Measurements from ENCODE around the gene CHIT1. TPM values are rescaled to one million over a fixed set of nuclear protein-coding genes. Genes with fewer than 3 reads are reported as not detected.

The CHIT1 gene
- total and polyA plus RNA-seq, 9 of the 15 experiments (the other 6 are each of a cell fraction or from before 2014, with no cell fraction given) = not detected

DNA sequence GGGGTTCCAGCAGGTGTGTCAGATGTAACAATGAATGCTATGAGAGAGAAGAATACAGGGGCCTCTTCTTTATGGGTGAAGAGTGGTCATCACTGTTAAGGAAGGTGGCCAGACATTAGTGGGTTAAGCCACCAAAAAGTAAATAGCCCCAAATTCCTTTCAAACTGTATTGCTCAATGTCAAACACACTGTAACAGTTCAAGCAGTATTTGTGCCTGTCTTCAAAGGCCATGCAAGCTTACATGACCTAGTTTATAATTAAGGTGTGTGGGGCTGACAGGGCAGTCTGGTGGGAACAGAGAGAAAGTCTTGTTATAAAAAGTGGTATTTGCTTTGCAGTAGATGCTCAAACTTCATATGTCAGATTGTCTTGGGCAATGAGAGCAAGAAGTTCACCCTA, 18.5 kb downstream of the CHIT1 start:
- no peaks in the 10 kb centered on the region for H3K4me1 ChIP-seq (replicated peaks in 1 of 2; ENCODE audit: control insufficient read depth in 2 of 2, insufficient read depth in 2 of 2, low read length in 2 of 2)
- ChIA-PET POLR2A (interaction anchor here (1.0 kb wide), 1 partner anchor 17 kb away, joined by 3 read pairs; no protein-coding TSS in a partner anchor), CTCF (ENCODE audit: low intra/inter-chr PET ratio) (no interaction called here)
- no peaks in the 10 kb centered on the region for H3K36me3 ChIP-seq (ENCODE audit: control insufficient read depth, insufficient read depth, low read length)
- no peak overlapping the region for H3K9ac ChIP-seq (ENCODE audit: insufficient read depth in 1 of 2, low read depth in 2 of 2, low read length in 2 of 2)
- TF ChIP-seq CEBPB (tag; IDR thresholded peaks at IDR 0.05) = peak; percentile 10; the same call in 1 of the 2 replicates
- TF ChIP-seq, protein P1, sequence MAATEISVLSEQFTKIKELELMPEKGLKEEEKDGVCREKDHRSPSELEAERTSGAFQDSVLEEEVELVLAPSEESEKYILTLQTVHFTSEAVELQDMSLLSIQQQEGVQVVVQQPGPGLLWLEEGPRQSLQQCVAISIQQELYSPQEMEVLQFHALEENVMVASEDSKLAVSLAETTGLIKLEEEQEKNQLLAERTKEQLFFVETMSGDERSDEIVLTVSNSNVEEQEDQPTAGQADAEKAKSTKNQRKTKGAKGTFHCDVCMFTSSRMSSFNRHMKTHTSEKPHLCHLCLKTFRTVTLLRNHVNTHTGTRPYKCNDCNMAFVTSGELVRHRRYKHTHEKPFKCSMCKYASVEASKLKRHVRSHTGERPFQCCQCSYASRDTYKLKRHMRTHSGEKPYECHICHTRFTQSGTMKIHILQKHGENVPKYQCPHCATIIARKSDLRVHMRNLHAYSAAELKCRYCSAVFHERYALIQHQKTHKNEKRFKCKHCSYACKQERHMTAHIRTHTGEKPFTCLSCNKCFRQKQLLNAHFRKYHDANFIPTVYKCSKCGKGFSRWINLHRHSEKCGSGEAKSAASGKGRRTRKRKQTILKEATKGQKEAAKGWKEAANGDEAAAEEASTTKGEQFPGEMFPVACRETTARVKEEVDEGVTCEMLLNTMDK (IDR thresholded peaks at IDR 0.05; ENCODE audit: borderline replicate concordance, insufficient read depth, low read depth, low read length, poor library complexity, severe bottlenecking) = no peak
- H4K20me1 ChIP-seq (replicated peaks; ENCODE audit: control insufficient read depth, insufficient read depth, low read length) = peaks cover 6% of the 10 kb centered on the region
- intact Hi-C loops (cut with micrococcal nuclease) = no loop called here
- H3K27me3 ChIP-seq (ENCODE audit: control insufficient read depth in 2 of 2, insufficient read depth in 2 of 2, low read length in 2 of 2) = peaks cover 3 to 39% of the 10 kb centered on the region in 2 experiments; a peak in 3 of 5 replicates
- DNase-seq (ENCODE audit: extremely low read depth in 1 of 4, low spot score in 3 of 4) (no peak), ATAC-seq (no peak), FAIRE-seq (no peak)
- no peaks in the 10 kb centered on the region for H3K9me1 ChIP-seq (ENCODE audit: control insufficient read depth, insufficient read depth, low read length)
- H3K79me2 ChIP-seq (ENCODE audit: control insufficient read depth, insufficient read depth, low read length) = no peaks in the 10 kb centered on the region
- in situ Hi-C loops (cut with MboI) = no loop called here
- H3K4me3 ChIP-seq = no peak overlapping the region
- no TSS peak for BruUV-seq (replicated peaks)
- no peak overlapping the region for H3K27ac ChIP-seq (ENCODE audit: extremely low read depth, low read depth, low read length)
- no peak overlapping the region for H3K4me2 ChIP-seq (ENCODE audit: insufficient read depth, low read length)
- H3K9me3 ChIP-seq (replicated peaks; ENCODE audit: control insufficient read depth, insufficient read depth, low read depth, low read length) = no peaks in the 10 kb centered on the region
- no peak overlapping the region for H2AFZ ChIP-seq (ENCODE audit: low read depth, low read length)

DNA sequence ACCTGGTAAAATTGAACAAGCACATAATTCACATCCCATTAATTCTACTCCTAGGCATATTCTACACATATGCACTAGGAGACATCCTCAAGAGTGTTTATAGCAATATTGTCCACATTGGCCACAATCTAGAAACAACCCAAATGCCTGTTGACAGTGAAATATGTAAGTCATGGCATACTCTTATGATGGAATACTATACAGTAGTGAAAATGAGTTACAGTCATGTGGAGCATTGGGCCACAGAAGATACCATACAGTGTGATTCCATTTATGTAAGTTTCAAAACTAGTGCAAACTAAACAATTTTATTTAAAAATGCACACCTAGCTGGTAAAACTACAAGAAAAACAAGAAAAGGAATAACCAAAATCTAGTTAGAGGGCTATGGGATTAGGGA, 19.1 kb downstream of the CHIT1 start:
- ChIA-PET CTCF (ENCODE audit: low intra/inter-chr PET ratio) (no interaction called here), POLR2A (no interaction called here)
- in situ Hi-C loops (cut with MboI) (no loop called here), intact Hi-C loops (cut with micrococcal nuclease) (no loop called here)
- BruUV-seq (replicated peaks) = no TSS peak
- H3K27ac ChIP-seq (ENCODE audit: extremely low read depth, low read depth, low read length) = no peak overlapping the region
- peaks cover 3 to 39% of the 10 kb centered on the region in 2 experiments; a peak in 4 of 5 replicates for H3K27me3 ChIP-seq (ENCODE audit: control insufficient read depth in 2 of 2, insufficient read depth in 2 of 2, low read length in 2 of 2)
- H3K4me3 ChIP-seq = no peak overlapping the region
- no peak overlapping the region for H2AFZ ChIP-seq (ENCODE audit: low read depth, low read length)
- H3K9me1 ChIP-seq (ENCODE audit: control insufficient read depth, insufficient read depth, low read length) = no peaks in the 10 kb centered on the region
- no peaks in the 10 kb centered on the region; the same call in 1 of the 2 replicates for H4K20me1 ChIP-seq (replicated peaks; ENCODE audit: control insufficient read depth, insufficient read depth, low read length)
- no peak overlapping the region for H3K9ac ChIP-seq (ENCODE audit: insufficient read depth in 1 of 2, low read depth in 2 of 2, low read length in 2 of 2)
- ATAC-seq = no peak
- no peaks in the 10 kb centered on the region for H3K4me1 ChIP-seq (replicated peaks in 1 of 2; ENCODE audit: control insufficient read depth in 2 of 2, insufficient read depth in 2 of 2, low read length in 2 of 2)
- H3K79me2 ChIP-seq (ENCODE audit: control insufficient read depth, insufficient read depth, low read length) = no peaks in the 10 kb centered on the region
- DNase-seq (ENCODE audit: extremely low read depth in 1 of 4, low spot score in 3 of 4) = no peak
- no peak for FAIRE-seq
- H3K9me3 ChIP-seq (replicated peaks; ENCODE audit: control insufficient read depth, insufficient read depth, low read depth, low read length) = no peaks in the 10 kb centered on the region
- no peaks in the 10 kb centered on the region for H3K36me3 ChIP-seq (ENCODE audit: control insufficient read depth, insufficient read depth, low read length)
- no peak overlapping the region for H3K4me2 ChIP-seq (ENCODE audit: insufficient read depth, low read length)
- TF ChIP-seq CREB1 (IDR thresholded peaks at IDR 0.05) = no peak
- TF ChIP-seq CREB1 (CRISPR knock-in tag; IDR thresholded peaks at IDR 0.05) = no peak
- no peak for TF ChIP-seq SMARCA4 (IDR thresholded peaks at IDR 0.05)
- TF ChIP-seq, protein P2, sequence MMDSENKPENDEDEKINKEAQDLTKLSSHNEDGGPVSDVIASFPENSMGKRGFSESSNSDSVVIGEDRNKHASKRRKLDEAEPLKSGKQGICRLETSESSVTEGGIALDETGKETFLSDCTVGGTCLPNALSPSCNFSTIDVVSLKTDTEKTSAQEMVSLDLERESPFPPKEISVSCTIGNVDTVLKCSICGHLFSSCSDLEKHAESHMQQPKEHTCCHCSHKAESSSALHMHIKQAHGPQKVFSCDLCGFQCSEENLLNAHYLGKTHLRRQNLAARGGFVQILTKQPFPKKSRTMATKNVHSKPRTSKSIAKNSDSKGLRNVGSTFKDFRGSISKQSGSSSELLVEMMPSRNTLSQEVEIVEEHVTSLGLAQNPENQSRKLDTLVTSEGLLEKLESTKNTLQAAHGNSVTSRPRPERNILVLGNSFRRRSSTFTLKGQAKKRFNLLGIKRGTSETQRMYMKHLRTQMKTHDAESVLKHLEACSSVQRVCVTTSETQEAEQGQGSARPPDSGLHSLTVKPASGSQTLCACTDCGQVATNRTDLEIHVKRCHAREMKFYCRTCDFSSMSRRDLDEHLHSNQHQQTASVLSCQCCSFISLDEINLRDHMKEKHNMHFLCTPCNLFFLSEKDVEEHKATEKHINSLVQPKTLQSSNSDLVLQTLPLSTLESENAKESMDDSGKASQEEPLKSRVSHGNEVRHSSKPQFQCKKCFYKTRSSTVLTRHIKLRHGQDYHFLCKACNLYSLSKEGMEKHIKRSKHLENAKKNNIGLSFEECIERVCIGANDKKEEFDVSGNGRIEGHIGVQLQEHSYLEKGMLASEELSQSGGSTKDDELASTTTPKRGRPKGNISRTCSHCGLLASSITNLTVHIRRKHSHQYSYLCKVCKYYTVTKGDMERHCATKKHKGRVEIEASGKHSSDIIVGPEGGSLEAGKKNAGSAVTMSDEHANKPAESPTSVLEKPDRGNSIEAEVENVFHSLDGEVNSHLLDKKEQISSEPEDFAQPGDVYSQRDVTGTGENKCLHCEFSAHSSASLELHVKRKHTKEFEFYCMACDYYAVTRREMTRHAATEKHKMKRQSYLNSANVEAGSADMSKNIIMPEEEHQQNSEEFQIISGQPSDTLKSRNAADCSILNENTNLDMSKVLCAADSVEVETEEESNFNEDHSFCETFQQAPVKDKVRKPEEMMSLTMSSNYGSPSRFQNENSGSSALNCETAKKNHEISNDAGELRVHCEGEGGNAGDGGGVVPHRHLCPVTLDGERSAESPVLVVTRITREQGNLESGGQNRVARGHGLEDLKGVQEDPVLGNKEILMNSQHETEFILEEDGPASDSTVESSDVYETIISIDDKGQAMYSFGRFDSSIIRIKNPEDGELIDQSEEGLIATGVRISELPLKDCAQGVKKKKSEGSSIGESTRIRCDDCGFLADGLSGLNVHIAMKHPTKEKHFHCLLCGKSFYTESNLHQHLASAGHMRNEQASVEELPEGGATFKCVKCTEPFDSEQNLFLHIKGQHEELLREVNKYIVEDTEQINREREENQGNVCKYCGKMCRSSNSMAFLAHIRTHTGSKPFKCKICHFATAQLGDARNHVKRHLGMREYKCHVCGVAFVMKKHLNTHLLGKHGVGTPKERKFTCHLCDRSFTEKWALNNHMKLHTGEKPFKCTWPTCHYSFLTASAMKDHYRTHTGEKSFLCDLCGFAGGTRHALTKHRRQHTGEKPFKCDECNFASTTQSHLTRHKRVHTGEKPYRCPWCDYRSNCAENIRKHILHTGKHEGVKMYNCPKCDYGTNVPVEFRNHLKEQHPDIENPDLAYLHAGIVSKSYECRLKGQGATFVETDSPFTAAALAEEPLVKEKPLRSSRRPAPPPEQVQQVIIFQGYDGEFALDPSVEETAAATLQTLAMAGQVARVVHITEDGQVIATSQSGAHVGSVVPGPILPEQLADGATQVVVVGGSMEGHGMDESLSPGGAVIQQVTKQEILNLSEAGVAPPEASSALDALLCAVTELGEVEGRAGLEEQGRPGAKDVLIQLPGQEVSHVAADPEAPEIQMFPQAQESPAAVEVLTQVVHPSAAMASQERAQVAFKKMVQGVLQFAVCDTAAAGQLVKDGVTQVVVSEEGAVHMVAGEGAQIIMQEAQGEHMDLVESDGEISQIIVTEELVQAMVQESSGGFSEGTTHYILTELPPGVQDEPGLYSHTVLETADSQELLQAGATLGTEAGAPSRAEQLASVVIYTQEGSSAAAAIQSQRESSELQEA (IDR thresholded peaks at IDR 0.05; ENCODE audit: low read depth) = no peak
- no peak for TF ChIP-seq CBX3 (IDR thresholded peaks at IDR 0.05; ENCODE audit: borderline replicate concordance in 1 of 2, low read length in 2 of 2)
